HEK293 (cell line): Measurements from ENCODE around the gene EVI5L.

Experiments
- FEZF1 ChIP-seq: fragments of 450-650 bp; formaldehyde crosslinking; IDR thresholded peaks from 2 replicates; pipeline ENCODE4 v1.5.1; 2016; ENCODE audit warnings: missing biosample characterization, missing genetic modification characterization
- KLF10 ChIP-seq: fragments of 450-650 bp; IDR thresholded peaks from 2 replicates; pipeline ENCODE4 v1.5.1; 2018; ENCODE audit warnings: missing biosample characterization, mild to moderate bottlenecking, missing genetic modification characterization
- KLF8 ChIP-seq: fragments of 450-650 bp; formaldehyde crosslinking; IDR thresholded peaks from 2 replicates; pipeline ENCODE4 v1.5.1; 2016; ENCODE audit warnings: missing biosample characterization, missing genetic modification characterization
- SP3 ChIP-seq: fragments of 450-650 bp; formaldehyde crosslinking; IDR thresholded peaks from 2 replicates; pipeline ENCODE4 v1.5.1; 2016; ENCODE audit warnings: missing biosample characterization, missing genetic modification characterization
- YY1 ChIP-seq: fragments of 450-650 bp; formaldehyde crosslinking; IDR thresholded peaks from 2 replicates; pipeline ENCODE4 v1.5.1; 2018; ENCODE audit warnings: missing biosample characterization, missing genetic modification characterization
- ZBTB17 ChIP-seq: fragments of 450-650 bp; formaldehyde crosslinking; IDR thresholded peaks from 2 replicates; pipeline ENCODE4 v1.5.1; 2016; ENCODE audit warnings: missing biosample characterization, missing genetic modification characterization
- ZBTB48 ChIP-seq: fragments of 450-650 bp; formaldehyde crosslinking; IDR thresholded peaks from 2 replicates; pipeline ENCODE4 v1.5.1; 2016; ENCODE audit warnings: missing biosample characterization, missing genetic modification characterization
- ZFHX2 ChIP-seq: fragments of 450-650 bp; formaldehyde crosslinking; conservative IDR thresholded peaks from 2 replicates; pipeline ENCODE4 v1.5.1; 2016; ENCODE audit warnings: missing biosample characterization, missing genetic modification characterization
- ZFP69B ChIP-seq: fragments of 450-650 bp; formaldehyde crosslinking; IDR thresholded peaks from 2 replicates; pipeline ENCODE4 v1.5.1; 2016; ENCODE audit warnings: missing biosample characterization, missing genetic modification characterization
- ZNF302 ChIP-seq: fragments of 450-650 bp; formaldehyde crosslinking; IDR thresholded peaks from 2 replicates; pipeline ENCODE4 v1.5.1; 2016; ENCODE audit warnings: missing biosample characterization, missing genetic modification characterization, low read depth
- ZNF324 ChIP-seq: fragments of 450-650 bp; formaldehyde crosslinking; IDR thresholded peaks from 2 replicates; pipeline ENCODE4 v1.5.1; 2016; ENCODE audit warnings: missing biosample characterization, missing genetic modification characterization
- ZNF350 ChIP-seq: fragments of 450-650 bp; formaldehyde crosslinking; IDR thresholded peaks from 2 replicates; pipeline ENCODE4 v1.5.0; 2017; ENCODE audit warnings: missing biosample characterization, mild to moderate bottlenecking, missing genetic modification characterization
- ZNF366 ChIP-seq: fragments of 450-650 bp; formaldehyde crosslinking; conservative IDR thresholded peaks from 2 replicates; pipeline ENCODE4 v1.5.1; 2016; ENCODE audit warnings: missing biosample characterization, missing genetic modification characterization
- ZNF404 ChIP-seq: fragments of 450-650 bp; formaldehyde crosslinking; IDR thresholded peaks from 2 replicates; pipeline ENCODE4 v1.5.1; 2017; ENCODE audit warnings: missing biosample characterization, missing genetic modification characterization
- ZNF501 ChIP-seq: fragments of 450-650 bp; formaldehyde crosslinking; IDR thresholded peaks from 2 replicates; pipeline ENCODE4 v1.5.1; 2016; ENCODE audit warnings: missing biosample characterization, missing genetic modification characterization
- ZNF560 ChIP-seq: fragments of 450-650 bp; formaldehyde crosslinking; IDR thresholded peaks from 2 replicates; pipeline ENCODE4 v1.5.1; 2017; ENCODE audit warnings: missing biosample characterization, missing genetic modification characterization, borderline replicate concordance
- ZNF596 ChIP-seq: fragments of 450-650 bp; IDR thresholded peaks from 2 replicates; pipeline ENCODE4 v1.5.0; 2018; ENCODE audit warnings: missing biosample characterization, mild to moderate bottlenecking, missing genetic modification characterization, moderate library complexity
- ZNF600 ChIP-seq: fragments of 450-650 bp; formaldehyde crosslinking; IDR thresholded peaks from 2 replicates; pipeline ENCODE4 v1.5.1; 2016; ENCODE audit warnings: missing biosample characterization, missing genetic modification characterization
- ZNF624 ChIP-seq: fragments of 450-650 bp; formaldehyde crosslinking; IDR thresholded peaks from 2 replicates; pipeline ENCODE4 v1.5.1; 2017; ENCODE audit warnings: missing biosample characterization, missing genetic modification characterization
- ZNF629 ChIP-seq: fragments of 450-650 bp; formaldehyde crosslinking; IDR thresholded peaks from 2 replicates; pipeline ENCODE4 v1.5.1; 2017; ENCODE audit warnings: missing biosample characterization, missing genetic modification characterization
- ZNF76 ChIP-seq: fragments of 450-650 bp; formaldehyde crosslinking; IDR thresholded peaks from 2 replicates; pipeline ENCODE4; 2016; ENCODE audit warnings: low read depth, missing biosample characterization, missing genetic modification characterization, borderline replicate concordance
- ZSCAN30 ChIP-seq: fragments of 450-650 bp; IDR thresholded peaks from 2 replicates; pipeline ENCODE4 v1.5.1; 2018; ENCODE audit warnings: missing biosample characterization, mild to moderate bottlenecking, missing genetic modification characterization, moderate library complexity
- TF ChIP-seq, protein P1 (sequence below): fragments of 450-650 bp; formaldehyde crosslinking; IDR thresholded peaks from 2 replicates; pipeline ENCODE4 v1.5.1; 2016; ENCODE audit warnings: missing biosample characterization, missing genetic modification characterization
- TF ChIP-seq, protein P2 (sequence below): fragments of 450-650 bp; formaldehyde crosslinking; IDR thresholded peaks from 2 replicates; pipeline ENCODE4 v1.5.1; 2017; ENCODE audit warnings: missing biosample characterization, missing genetic modification characterization
- TF ChIP-seq, protein P3 (sequence below): fragments of 450-650 bp; formaldehyde crosslinking; IDR thresholded peaks from 2 replicates; pipeline ENCODE4 v1.5.1; 2016; ENCODE audit warnings: missing biosample characterization, missing genetic modification characterization, low read depth
- TF ChIP-seq, protein P4 (sequence below): fragments of 450-650 bp; formaldehyde crosslinking; IDR thresholded peaks from 2 replicates; pipeline ENCODE4 v1.5.1; 2016; ENCODE audit warnings: missing biosample characterization, missing genetic modification characterization
- TF ChIP-seq, protein P5 (sequence below): fragments of 450-650 bp; formaldehyde crosslinking; optimal IDR thresholded peaks from 2 replicates; pipeline ENCODE3; 2016; ENCODE audit warnings: missing biosample characterization, mild to moderate bottlenecking, missing genetic modification characterization
- TF ChIP-seq, protein P6 (sequence below): fragments of 450-650 bp; formaldehyde crosslinking; IDR thresholded peaks from 2 replicates; pipeline ENCODE4 v1.5.1; 2017; ENCODE audit warnings: missing biosample characterization, missing genetic modification characterization
- TF ChIP-seq, protein P7 (sequence below): fragments of 450-650 bp; formaldehyde crosslinking; IDR thresholded peaks from 2 replicates; pipeline ENCODE4 v1.5.1; 2016; ENCODE audit warnings: missing biosample characterization, missing genetic modification characterization

The EVI5L gene

DNA sequence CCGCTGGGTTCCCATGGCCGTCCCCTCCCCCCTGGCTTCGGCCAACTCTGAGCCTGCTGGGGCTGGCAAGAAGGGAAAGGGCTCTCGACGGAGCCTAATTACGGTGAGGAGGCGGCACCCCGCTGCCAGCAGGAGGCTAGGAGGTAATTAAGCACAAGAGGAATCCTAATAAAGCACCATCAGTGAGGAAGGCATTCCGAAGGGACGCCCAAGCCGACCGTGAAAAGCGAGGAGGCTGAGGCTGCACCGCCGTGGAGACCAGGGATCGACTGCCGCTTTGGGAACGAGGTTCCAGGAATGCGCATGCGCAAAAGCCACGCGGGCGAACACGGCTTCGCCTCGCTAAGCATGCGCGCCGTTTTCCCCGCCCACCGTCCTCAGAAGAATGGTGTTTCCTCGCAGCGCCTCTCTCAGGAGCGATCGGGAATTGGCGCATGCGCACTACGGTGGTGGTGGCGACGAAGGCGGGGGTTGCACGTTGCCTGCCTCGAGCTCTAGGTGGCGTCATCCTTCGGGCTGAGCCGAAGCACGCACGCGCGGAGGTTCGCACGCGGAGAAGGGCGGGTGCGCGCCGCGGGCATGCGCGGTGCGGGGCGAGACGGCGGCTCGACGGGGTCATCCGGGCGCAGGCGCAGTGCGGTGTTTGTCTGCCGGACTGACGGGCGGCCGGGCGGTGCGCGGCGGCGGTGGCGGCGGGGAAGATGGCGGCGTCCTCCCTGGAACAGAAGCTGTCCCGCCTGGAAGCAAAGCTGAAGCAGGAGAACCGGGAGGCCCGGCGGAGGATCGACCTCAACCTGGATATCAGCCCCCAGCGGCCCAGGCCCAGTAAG lies 73.4 kb downstream of the EVI5L start, which contains the start of gene MAP2K7 (continued):
- TF ChIP-seq ZBTB48 (tag by site-specific recombination) (peak; percentile 95), ZBTB17 (tag by site-specific recombination) (no peak; the same call in none of the 2 replicates), ZNF596 (tag by site-specific recombination) (no peak), ZNF404 (tag by site-specific recombination) (no peak), FEZF1 (no peak), ZNF624 (tag by site-specific recombination) (no peak), ZNF600 (tag by site-specific recombination) (0 out of 2 replicates have a peak, but pooled peaks have one; percentile 15), ZNF350 (tag by site-specific recombination) (no peak), ZNF302 (tag by site-specific recombination) (no peak), ZNF366 (no peak), ZNF324 (tag by site-specific recombination) (no peak), ZFHX2 (tag by site-specific recombination) (peak; percentile 57; the same call in 1 of the 2 replicates), ZNF501 (tag by site-specific recombination) (0 out of 2 replicates have a peak, but pooled peaks have one; percentile 27), SP3 (peak; percentile 59), ZSCAN30 (tag by site-specific recombination) (peak; percentile 22; the same call in 1 of the 2 replicates), ZNF560 (tag by site-specific recombination) (no peak), KLF8 (peak; percentile 33; the same call in 1 of the 2 replicates), ZNF76 (tag by site-specific recombination) (peak; percentile 34; the same call in 1 of the 2 replicates), YY1 (tag by site-specific recombination) (peak; percentile 62), ZFP69B (tag by site-specific recombination) (0 out of 2 replicates have a peak, but pooled peaks have one; percentile 31), ZNF629 (tag by site-specific recombination) (0 out of 2 replicates have a peak, but pooled peaks have one; percentile 31), KLF10 (tag by site-specific recombination) (0 out of 2 replicates have a peak, but pooled peaks have one; percentile 25)
- TF ChIP-seq, protein P1, sequence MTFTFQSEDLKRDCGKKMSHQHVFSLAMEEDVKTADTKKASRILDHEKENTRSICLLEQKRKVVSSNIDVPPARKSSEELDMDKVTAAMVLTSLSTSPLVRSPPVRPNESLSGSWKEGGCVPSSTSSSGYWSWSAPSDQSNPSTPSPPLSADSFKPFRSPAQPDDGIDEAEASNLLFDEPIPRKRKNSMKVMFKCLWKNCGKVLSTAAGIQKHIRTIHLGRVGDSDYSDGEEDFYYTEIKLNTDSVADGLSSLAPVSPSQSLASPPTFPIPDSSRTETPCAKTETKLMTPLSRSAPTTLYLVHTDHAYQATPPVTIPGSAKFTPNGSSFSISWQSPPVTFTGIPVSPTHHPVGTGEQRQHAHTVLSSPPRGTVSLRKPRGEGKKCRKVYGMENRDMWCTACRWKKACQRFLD (tag by site-specific recombination), result no peak
- TF ChIP-seq, protein P2, sequence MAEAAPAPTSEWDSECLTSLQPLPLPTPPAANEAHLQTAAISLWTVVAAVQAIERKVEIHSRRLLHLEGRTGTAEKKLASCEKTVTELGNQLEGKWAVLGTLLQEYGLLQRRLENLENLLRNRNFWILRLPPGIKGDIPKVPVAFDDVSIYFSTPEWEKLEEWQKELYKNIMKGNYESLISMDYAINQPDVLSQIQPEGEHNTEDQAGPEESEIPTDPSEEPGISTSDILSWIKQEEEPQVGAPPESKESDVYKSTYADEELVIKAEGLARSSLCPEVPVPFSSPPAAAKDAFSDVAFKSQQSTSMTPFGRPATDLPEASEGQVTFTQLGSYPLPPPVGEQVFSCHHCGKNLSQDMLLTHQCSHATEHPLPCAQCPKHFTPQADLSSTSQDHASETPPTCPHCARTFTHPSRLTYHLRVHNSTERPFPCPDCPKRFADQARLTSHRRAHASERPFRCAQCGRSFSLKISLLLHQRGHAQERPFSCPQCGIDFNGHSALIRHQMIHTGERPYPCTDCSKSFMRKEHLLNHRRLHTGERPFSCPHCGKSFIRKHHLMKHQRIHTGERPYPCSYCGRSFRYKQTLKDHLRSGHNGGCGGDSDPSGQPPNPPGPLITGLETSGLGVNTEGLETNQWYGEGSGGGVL (tag by site-specific recombination), result no peak
- TF ChIP-seq, protein P3, sequence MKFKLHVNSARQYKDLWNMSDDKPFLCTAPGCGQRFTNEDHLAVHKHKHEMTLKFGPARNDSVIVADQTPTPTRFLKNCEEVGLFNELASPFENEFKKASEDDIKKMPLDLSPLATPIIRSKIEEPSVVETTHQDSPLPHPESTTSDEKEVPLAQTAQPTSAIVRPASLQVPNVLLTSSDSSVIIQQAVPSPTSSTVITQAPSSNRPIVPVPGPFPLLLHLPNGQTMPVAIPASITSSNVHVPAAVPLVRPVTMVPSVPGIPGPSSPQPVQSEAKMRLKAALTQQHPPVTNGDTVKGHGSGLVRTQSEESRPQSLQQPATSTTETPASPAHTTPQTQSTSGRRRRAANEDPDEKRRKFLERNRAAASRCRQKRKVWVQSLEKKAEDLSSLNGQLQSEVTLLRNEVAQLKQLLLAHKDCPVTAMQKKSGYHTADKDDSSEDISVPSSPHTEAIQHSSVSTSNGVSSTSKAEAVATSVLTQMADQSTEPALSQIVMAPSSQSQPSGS (tag by site-specific recombination), result peak; percentile 49; the same call in 1 of the 2 replicates
- TF ChIP-seq, protein P4, sequence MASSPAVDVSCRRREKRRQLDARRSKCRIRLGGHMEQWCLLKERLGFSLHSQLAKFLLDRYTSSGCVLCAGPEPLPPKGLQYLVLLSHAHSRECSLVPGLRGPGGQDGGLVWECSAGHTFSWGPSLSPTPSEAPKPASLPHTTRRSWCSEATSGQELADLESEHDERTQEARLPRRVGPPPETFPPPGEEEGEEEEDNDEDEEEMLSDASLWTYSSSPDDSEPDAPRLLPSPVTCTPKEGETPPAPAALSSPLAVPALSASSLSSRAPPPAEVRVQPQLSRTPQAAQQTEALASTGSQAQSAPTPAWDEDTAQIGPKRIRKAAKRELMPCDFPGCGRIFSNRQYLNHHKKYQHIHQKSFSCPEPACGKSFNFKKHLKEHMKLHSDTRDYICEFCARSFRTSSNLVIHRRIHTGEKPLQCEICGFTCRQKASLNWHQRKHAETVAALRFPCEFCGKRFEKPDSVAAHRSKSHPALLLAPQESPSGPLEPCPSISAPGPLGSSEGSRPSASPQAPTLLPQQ (tag by site-specific recombination), result peak; percentile 59
- TF ChIP-seq, protein P5, sequence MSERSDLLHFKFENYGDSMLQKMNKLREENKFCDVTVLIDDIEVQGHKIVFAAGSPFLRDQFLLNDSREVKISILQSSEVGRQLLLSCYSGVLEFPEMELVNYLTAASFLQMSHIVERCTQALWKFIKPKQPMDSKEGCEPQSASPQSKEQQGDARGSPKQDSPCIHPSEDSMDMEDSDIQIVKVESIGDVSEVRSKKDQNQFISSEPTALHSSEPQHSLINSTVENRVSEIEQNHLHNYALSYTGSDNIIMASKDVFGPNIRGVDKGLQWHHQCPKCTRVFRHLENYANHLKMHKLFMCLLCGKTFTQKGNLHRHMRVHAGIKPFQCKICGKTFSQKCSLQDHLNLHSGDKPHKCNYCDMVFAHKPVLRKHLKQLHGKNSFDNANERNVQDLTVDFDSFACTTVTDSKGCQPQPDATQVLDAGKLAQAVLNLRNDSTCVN (tag by site-specific recombination), result peak; percentile 97
- TF ChIP-seq, protein P6, sequence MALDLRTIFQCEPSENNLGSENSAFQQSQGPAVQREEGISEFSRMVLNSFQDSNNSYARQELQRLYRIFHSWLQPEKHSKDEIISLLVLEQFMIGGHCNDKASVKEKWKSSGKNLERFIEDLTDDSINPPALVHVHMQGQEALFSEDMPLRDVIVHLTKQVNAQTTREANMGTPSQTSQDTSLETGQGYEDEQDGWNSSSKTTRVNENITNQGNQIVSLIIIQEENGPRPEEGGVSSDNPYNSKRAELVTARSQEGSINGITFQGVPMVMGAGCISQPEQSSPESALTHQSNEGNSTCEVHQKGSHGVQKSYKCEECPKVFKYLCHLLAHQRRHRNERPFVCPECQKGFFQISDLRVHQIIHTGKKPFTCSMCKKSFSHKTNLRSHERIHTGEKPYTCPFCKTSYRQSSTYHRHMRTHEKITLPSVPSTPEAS, result no peak
- TF ChIP-seq, protein P7, sequence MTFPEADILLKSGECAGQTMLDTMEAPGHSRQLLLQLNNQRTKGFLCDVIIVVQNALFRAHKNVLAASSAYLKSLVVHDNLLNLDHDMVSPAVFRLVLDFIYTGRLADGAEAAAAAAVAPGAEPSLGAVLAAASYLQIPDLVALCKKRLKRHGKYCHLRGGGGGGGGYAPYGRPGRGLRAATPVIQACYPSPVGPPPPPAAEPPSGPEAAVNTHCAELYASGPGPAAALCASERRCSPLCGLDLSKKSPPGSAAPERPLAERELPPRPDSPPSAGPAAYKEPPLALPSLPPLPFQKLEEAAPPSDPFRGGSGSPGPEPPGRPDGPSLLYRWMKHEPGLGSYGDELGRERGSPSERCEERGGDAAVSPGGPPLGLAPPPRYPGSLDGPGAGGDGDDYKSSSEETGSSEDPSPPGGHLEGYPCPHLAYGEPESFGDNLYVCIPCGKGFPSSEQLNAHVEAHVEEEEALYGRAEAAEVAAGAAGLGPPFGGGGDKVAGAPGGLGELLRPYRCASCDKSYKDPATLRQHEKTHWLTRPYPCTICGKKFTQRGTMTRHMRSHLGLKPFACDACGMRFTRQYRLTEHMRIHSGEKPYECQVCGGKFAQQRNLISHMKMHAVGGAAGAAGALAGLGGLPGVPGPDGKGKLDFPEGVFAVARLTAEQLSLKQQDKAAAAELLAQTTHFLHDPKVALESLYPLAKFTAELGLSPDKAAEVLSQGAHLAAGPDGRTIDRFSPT (tag by site-specific recombination), result no peak
